Parathyroid adenoma (tissue), 2 donors: ENCODE data around the gene VRK3.

Source experiments
- H2AFZ ChIP-seq: fragments of 300-600 bp; sonication (generic); one replicate; pipeline ENCODE4 v1.7.0; 2017; ENCODE audit warnings: antibody characterized with exemption, mild to moderate bottlenecking
- H3K27ac ChIP-seq: fragments of 300-600 bp; sonication (generic); one replicate; pipeline ENCODE4 v1.7.0; 2017
- H3K27me3 ChIP-seq: fragments of 300-600 bp; sonication (generic); one replicate; pipeline ENCODE4 v1.7.0; 2017; ENCODE audit warnings: low read length; ENCODE audit not compliant: control insufficient read depth, insufficient read depth
- H3K36me3 ChIP-seq: fragments of 300-600 bp; sonication (generic); one replicate; pipeline ENCODE4 v1.7.0; 2017; ENCODE audit warnings: low read length; ENCODE audit not compliant: control insufficient read depth, insufficient read depth
- H3K4me1 ChIP-seq: fragments of 300-600 bp; sonication (generic); one replicate; pipeline ENCODE4 v1.7.0; 2017; ENCODE audit warnings: control low read depth
- H3K4me2 ChIP-seq: fragments of 300-600 bp; sonication (generic); one replicate; pipeline ENCODE4 v1.7.0; 2017; ENCODE audit warnings: low read length
- H3K4me3 ChIP-seq: fragments of 300-600 bp; sonication (generic); one replicate; pipeline ENCODE4 v1.7.0; 2017; ENCODE audit warnings: low read depth, low read length
- H3K79me2 ChIP-seq: fragments of 300-600 bp; sonication (generic); one replicate; pipeline ENCODE4 v1.7.0; 2017; ENCODE audit warnings: control low read depth
- H3K9ac ChIP-seq: fragments of 300-600 bp; sonication (generic); one replicate; pipeline ENCODE4 v1.7.0; 2017; ENCODE audit warnings: mild to moderate bottlenecking
- H3K9me3 ChIP-seq: fragments of 300-600 bp; sonication (generic); one replicate; pipeline ENCODE4 v1.7.0; 2017; ENCODE audit warnings: low read length; ENCODE audit not compliant: control insufficient read depth
- TF ChIP-seq, protein P1 (sequence below): fragments of 300-600 bp; sonication (generic); IDR thresholded peaks from one replicate; pipeline ENCODE4 v1.7.0; 2017; ENCODE audit warnings: antibody characterized with exemption, mild to moderate bottlenecking
- donor health status: primary hyperparathyroidism.

The VRK3 gene

DNA sequence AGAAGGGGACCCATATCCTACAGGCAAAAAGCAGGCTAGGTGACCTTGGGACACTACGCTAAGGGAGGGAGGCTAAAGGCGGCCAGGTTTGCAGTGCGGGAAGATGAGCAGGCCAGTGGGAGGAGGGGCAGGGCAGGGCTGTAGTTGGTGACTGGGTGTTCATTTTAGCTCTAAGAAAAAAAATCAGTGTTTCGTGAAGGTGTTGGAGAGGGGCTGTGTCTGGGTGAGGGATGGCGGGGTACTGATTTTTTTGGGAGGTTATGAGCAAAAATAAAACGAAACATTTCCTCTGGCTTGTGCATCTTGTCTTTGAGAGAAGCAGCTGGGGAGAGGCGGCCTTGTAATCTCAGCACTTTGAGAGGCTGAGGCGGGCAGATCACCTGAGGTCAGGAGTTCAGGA, 91.5 kb downstream of the VRK3 start:
- TF ChIP-seq, protein P1, sequence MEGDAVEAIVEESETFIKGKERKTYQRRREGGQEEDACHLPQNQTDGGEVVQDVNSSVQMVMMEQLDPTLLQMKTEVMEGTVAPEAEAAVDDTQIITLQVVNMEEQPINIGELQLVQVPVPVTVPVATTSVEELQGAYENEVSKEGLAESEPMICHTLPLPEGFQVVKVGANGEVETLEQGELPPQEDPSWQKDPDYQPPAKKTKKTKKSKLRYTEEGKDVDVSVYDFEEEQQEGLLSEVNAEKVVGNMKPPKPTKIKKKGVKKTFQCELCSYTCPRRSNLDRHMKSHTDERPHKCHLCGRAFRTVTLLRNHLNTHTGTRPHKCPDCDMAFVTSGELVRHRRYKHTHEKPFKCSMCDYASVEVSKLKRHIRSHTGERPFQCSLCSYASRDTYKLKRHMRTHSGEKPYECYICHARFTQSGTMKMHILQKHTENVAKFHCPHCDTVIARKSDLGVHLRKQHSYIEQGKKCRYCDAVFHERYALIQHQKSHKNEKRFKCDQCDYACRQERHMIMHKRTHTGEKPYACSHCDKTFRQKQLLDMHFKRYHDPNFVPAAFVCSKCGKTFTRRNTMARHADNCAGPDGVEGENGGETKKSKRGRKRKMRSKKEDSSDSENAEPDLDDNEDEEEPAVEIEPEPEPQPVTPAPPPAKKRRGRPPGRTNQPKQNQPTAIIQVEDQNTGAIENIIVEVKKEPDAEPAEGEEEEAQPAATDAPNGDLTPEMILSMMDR = no peak
- Histone ChIP-seq H3K27ac (no peak overlapping the region), H2AFZ (no peak overlapping the region), H3K4me1 (no peaks in the 10 kb centered on the region), H3K9me3 (no peaks in the 10 kb centered on the region), H3K79me2 (no peaks in the 10 kb centered on the region), H3K4me2 (no peak overlapping the region), H3K27me3 (no peaks in the 10 kb centered on the region), H3K4me3 (no peak overlapping the region), H3K9ac (no peak overlapping the region), H3K36me3 (no peaks in the 10 kb centered on the region)

- Histone ChIP-seq H2AFZ (no peak overlapping the region), H3K27me3 (no peaks in the 10 kb centered on the region), H3K27ac (no peak overlapping the region), H3K9me3 (no peaks in the 10 kb centered on the region), H3K9ac (no peak overlapping the region), H3K4me3 (no peak overlapping the region), H3K79me2 (peaks cover 6% of the 10 kb centered on the region), H3K4me1 (no peaks in the 10 kb centered on the region), H3K36me3 (no peaks in the 10 kb centered on the region), H3K4me2 (no peak overlapping the region)
- TF ChIP-seq, protein P1 = no peak
Observed at GRCh38 chr19:49932731-49933131, 92.4 kb downstream of the VRK3 start.

GRCh38 chr19:49932041-49932451, 93.1 kb downstream of the VRK3 start:
- no peak overlapping the region for H2AFZ ChIP-seq
- no peak overlapping the region for H3K4me3 ChIP-seq
- H3K9me3 ChIP-seq = no peaks in the 10 kb centered on the region
- H3K27ac ChIP-seq = no peak overlapping the region
- peaks cover 13% of the 10 kb centered on the region for H3K79me2 ChIP-seq
- no peaks in the 10 kb centered on the region for H3K4me1 ChIP-seq
- no peaks in the 10 kb centered on the region for H3K27me3 ChIP-seq
- TF ChIP-seq, protein P1 = no peak
- no peaks in the 10 kb centered on the region for H3K36me3 ChIP-seq
- no peak overlapping the region for H3K9ac ChIP-seq
- H3K4me2 ChIP-seq = no peak overlapping the region

DNA sequence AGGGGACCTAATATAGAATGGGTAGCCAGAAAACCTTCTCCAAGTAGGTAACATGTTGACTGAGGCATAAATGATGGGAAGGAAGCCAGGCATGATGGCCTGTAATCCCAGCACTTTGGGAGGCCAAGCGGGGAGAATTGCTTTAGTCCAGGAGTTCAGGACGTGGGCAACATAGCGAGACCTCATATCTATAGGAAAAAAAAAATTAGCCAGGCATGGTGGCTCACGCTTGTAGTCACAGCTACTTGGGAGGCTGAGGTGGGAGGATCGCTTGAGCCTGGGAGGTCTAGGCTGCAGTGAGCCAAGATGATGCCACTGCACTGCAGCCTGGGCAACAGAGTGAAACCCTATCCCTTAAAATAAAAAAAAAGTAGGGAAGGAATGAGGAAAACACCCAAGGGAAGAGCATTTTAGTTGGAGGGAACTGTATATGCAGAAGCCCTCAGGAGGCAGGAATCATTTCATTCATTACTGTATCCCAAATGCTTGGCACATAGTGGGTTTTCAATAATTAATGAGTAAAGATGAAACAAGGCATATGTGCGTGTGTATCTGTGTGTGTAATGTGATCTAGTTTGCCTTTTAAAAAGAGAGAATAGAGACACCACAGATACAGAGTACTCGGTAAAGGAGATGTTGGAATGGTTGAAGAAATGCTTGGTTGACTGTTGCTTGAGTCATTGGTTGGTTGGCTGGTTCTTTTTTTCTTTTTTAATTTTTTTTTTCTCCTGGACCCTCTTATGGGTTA, 93.7 kb downstream of the VRK3 start:
- TF ChIP-seq, protein P1 = no peak
- no peak overlapping the region for H3K4me2 ChIP-seq
- H3K4me3 ChIP-seq = no peak overlapping the region
- no peaks in the 10 kb centered on the region for H3K4me1 ChIP-seq
- H3K9me3 ChIP-seq = no peaks in the 10 kb centered on the region
- H3K79me2 ChIP-seq = peaks cover 19% of the 10 kb centered on the region
- H3K36me3 ChIP-seq = no peaks in the 10 kb centered on the region
- no peak overlapping the region for H2AFZ ChIP-seq
- no peak overlapping the region for H3K27ac ChIP-seq
- no peaks in the 10 kb centered on the region for H3K27me3 ChIP-seq
- no peak overlapping the region for H3K9ac ChIP-seq

DNA sequence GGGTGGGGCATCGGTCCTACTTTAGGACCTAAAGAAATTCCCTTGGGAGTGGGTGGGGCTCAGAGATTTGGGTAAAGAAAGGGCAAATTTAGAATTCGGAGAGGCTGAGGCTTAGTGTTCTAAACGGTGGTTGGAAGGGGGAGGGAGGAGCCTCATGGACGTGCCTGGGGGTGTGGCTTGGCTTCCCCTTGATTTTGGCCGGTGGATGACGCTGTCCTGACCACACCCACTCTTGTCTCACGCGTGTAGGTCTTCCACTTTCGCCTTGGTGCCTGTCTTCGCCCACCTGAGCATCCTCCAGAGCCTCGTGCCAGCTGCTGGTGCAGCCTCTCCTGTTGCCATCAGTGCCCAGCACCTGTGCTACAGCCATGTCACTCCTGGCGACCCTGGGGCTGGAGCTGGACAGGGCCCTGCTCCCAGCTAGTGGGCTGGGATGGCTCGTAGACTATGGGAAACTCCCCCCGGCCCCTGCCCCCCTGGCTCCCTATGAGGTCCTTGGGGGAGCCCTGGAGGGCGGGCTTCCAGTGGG, 94.6 kb downstream of the VRK3 start:
- no peak overlapping the region for H3K4me3 ChIP-seq
- H3K9ac ChIP-seq = no peak overlapping the region
- no peaks in the 10 kb centered on the region for H3K36me3 ChIP-seq
- TF ChIP-seq, protein P1 = no peak
- no peak overlapping the region for H3K27ac ChIP-seq
- H3K9me3 ChIP-seq = no peaks in the 10 kb centered on the region
- peak overlapping the region; percentile 80 for H2AFZ ChIP-seq
- peaks cover 20% of the 10 kb centered on the region for H3K79me2 ChIP-seq
- no peaks in the 10 kb centered on the region for H3K4me1 ChIP-seq
- no peaks in the 10 kb centered on the region for H3K27me3 ChIP-seq
- H3K4me2 ChIP-seq = peak overlapping the region; percentile 98
